MM.1S (cell line): ENCODE measurements around the gene DSCAML1.

Experiments used
- CTCF ChIP-seq: fragments of 300-600 bp; sonication (generic); IDR thresholded peaks from 2 replicates; pipeline ENCODE4 v1.5.1; 2016; ENCODE audit warnings: antibody characterized with exemption, low read length, mixed read lengths
- EZH2 ChIP-seq: fragments of 300-600 bp; sonication (generic); optimal IDR thresholded peaks from 2 replicates; pipeline ENCODE3; 2017; ENCODE audit warnings: low read depth, mild to moderate bottlenecking, antibody characterized with exemption, low read length, mixed read lengths

GRCh38 chr11:117517097-117517496 lies 279.9 kb downstream of the DSCAML1 start:
- TF ChIP-seq CTCF (no peak), EZH2 (no peak)
